ENCODE results near the gene KIF5C. TPM values are rescaled to one million over a fixed set of nuclear protein-coding genes. Genes with fewer than 3 reads are reported as not detected.

The KIF5C gene
- total and polyA plus RNA-seq, 2 experiments from 2014 or later, result 0.11 to 0.19 TPM

GRCh38 chr2:149015501-149015900 is 140.5 kb downstream of the KIF5C start:
- Histone ChIP-seq H3K9me2 (ENCODE audit: insufficient read depth) (no peaks in the 10 kb centered on the region), H4K20me1 (ENCODE audit: insufficient read depth) (no peaks in the 10 kb centered on the region), H3K9ac (no peak overlapping the region), H3K79me2 (ENCODE audit: insufficient read depth) (no peaks in the 10 kb centered on the region), H3K27ac (no peak overlapping the region), H3K4me2 (ENCODE audit: unreplicated experiment) (no peak overlapping the region), H3K27me3 (replicated peaks; ENCODE audit: insufficient read depth) (no peaks in the 10 kb centered on the region), H3K36me3 (ENCODE audit: low read depth) (no peaks in the 10 kb centered on the region), H3F3A (ENCODE audit: insufficient read depth) (no peaks in the 10 kb centered on the region), H3K4me3 (no peak overlapping the region), H2AFZ (no peak overlapping the region), H3K9me3 (ENCODE audit: low read depth) (no peaks in the 10 kb centered on the region), H3K4me1 (ENCODE audit: insufficient read depth) (no peaks in the 10 kb centered on the region)
- TF ChIP-seq EZH2 (IDR thresholded peaks at IDR 0.05; ENCODE audit: insufficient read depth, poor library complexity, severe bottlenecking), result no peak
- TF ChIP-seq EZH2phosphoT487 (IDR thresholded peaks at IDR 0.05; ENCODE audit: insufficient read depth, low read depth), result no peak
- WGBS, 2 experiments (ENCODE audit: low coverage in 1 of 2, low lambda C conversion rate in 2 of 2, missing lambda C conversion rate in 2 of 2), result 83 to 91% methylated on average over 1 of the region's 1 CpG
- DNase-seq, result no peak
- in situ Hi-C loops (cut with MboI), result loop anchor here (5.0 kb wide), 1 partner anchor 547 kb away; no protein-coding TSS in a partner anchor

DNA sequence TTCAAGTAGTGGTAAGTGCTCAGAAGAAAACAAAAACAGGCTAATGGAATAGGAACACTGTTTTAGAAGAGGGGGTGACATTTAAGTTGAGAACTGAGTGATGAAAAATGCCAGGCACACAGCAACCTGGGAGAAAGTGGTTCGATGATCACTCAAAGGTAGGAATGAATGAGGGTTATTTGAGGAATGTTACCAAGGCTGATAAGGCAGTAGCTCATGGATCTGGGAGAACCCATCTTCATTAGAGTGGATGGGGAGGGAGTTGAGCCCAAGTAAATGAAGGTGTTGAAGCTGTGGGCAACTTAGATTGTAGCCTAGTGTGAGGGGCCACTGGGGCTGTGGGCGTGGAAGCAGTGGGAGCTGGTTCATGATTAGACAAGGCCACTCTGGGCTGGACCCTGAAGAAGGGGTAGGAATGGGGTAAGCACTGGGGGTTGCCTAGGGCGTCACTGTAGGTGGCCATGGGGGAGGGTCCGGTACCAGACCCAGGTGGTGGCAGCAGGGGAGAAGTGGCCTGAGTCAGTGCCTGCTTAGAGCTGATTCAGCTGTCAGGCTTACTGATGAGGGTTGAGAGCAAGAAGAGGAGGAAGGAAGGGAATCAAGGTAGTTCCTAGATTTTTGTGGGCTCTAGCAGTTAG is 141.0 kb downstream of the KIF5C start:
- Histone ChIP-seq H3K4me3 (no peak overlapping the region), H3F3A (ENCODE audit: insufficient read depth) (no peaks in the 10 kb centered on the region), H3K4me1 (ENCODE audit: insufficient read depth) (no peaks in the 10 kb centered on the region), H4K20me1 (ENCODE audit: insufficient read depth) (no peaks in the 10 kb centered on the region), H3K9me3 (ENCODE audit: low read depth) (no peaks in the 10 kb centered on the region), H3K9ac (no peak overlapping the region), H3K36me3 (ENCODE audit: low read depth) (no peaks in the 10 kb centered on the region), H3K79me2 (ENCODE audit: insufficient read depth) (no peaks in the 10 kb centered on the region), H2AFZ (no peak overlapping the region), H3K9me2 (ENCODE audit: insufficient read depth) (no peaks in the 10 kb centered on the region), H3K27me3 (replicated peaks; ENCODE audit: insufficient read depth) (no peaks in the 10 kb centered on the region), H3K4me2 (ENCODE audit: unreplicated experiment) (no peak overlapping the region), H3K27ac (no peak overlapping the region)
- no peak for DNase-seq
- TF ChIP-seq EZH2phosphoT487 (IDR thresholded peaks at IDR 0.05; ENCODE audit: insufficient read depth, low read depth), result no peak
- TF ChIP-seq EZH2 (IDR thresholded peaks at IDR 0.05; ENCODE audit: insufficient read depth, poor library complexity, severe bottlenecking), result no peak
- in situ Hi-C loops (cut with MboI), result loop anchor here (5.0 kb wide), 1 partner anchor 546 kb away; no protein-coding TSS in a partner anchor
- WGBS, 2 experiments (ENCODE audit: low coverage in 1 of 2, low lambda C conversion rate in 2 of 2, missing lambda C conversion rate in 2 of 2), result 80 to 85% methylated on average over 4 of the region's 4 CpGs

DNA sequence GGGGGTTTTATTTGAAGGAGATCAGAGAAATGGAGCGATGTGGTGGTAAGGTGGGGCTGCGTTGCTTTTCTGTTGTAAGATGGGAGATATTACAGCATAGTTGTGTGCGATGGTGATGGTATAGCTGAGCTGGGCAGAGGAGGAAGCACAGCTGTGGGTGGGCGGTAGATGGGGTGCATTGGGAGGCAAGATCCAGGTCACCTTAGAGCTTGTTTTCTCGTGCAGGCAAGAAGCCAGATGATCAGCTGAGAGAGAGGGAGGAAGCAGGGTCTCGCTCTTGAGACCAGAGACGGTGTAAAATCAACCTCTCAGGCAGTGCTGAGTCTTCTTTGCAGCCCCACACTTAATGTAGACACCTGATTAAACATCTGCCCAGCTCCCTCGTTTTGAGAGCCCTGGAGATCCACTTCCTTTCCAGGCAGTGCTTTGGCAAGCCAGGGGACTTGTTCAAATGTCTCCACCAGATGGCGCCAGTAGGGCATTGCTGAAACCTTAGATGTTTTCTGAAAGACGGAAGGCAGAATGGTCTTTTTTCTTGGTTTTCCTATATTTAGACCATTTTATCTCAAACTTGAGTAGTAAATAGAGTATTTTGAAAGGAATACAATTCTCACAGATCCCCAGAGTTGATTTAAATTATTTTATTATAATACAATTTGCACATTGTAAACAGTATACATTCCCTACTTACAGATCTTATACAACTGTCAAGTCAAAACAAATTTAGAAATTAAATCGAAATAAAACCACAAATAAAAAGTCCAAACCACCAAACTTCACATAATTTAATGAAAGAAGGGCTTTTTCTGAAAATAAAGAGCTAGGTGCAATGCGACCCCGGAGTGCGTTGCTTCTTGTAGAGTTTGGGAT is 142.3 kb downstream of the KIF5C start:
- Histone ChIP-seq H3F3A (ENCODE audit: insufficient read depth) (no peaks in the 10 kb centered on the region), H3K79me2 (ENCODE audit: insufficient read depth) (no peaks in the 10 kb centered on the region), H3K4me3 (no peak overlapping the region), H3K4me1 (ENCODE audit: insufficient read depth) (no peaks in the 10 kb centered on the region), H3K27me3 (replicated peaks; ENCODE audit: insufficient read depth) (no peaks in the 10 kb centered on the region), H3K9me2 (ENCODE audit: insufficient read depth) (no peaks in the 10 kb centered on the region), H3K9ac (no peak overlapping the region), H4K20me1 (ENCODE audit: insufficient read depth) (no peaks in the 10 kb centered on the region), H3K36me3 (ENCODE audit: low read depth) (no peaks in the 10 kb centered on the region), H2AFZ (no peak overlapping the region), H3K4me2 (ENCODE audit: unreplicated experiment) (no peak overlapping the region), H3K27ac (no peak overlapping the region), H3K9me3 (ENCODE audit: low read depth) (no peaks in the 10 kb centered on the region)
- DNase-seq, result peak; percentile 82
- in situ Hi-C loops (cut with MboI), result loop anchor here (5.0 kb wide), 1 partner anchor 545 kb away; no protein-coding TSS in a partner anchor
- 49 to 50% methylated on average over 14 of the region's 14 CpGs for WGBS, 2 experiments (ENCODE audit: low coverage in 1 of 2, low lambda C conversion rate in 2 of 2, missing lambda C conversion rate in 2 of 2)
- no peak for TF ChIP-seq EZH2phosphoT487 (IDR thresholded peaks at IDR 0.05; ENCODE audit: insufficient read depth, low read depth)
- TF ChIP-seq EZH2 (IDR thresholded peaks at IDR 0.05; ENCODE audit: insufficient read depth, poor library complexity, severe bottlenecking), result no peak

DNA sequence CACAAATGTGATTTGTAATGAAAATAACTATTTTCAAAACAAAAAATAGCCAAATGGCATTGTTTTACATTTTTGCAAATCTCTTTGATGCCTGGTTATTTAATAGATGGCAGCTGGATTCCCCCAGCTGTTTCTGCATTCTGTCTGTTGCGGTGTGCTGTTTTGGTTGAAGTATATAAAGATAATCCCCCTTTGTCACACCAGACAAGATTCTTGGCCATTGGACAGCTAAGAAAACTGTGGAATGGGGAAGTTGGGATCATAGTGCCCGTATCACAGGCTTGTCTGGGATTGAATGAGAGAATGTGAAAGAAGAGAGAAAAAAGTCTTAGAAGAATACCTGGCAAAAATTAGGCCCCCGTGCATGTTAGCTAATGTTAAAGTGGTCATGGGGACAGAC is 144.0 kb downstream of the KIF5C start:
- Histone ChIP-seq H3K4me1 (ENCODE audit: insufficient read depth) (no peaks in the 10 kb centered on the region), H3K27ac (no peak overlapping the region), H3K79me2 (ENCODE audit: insufficient read depth) (no peaks in the 10 kb centered on the region), H3K9me3 (ENCODE audit: low read depth) (no peaks in the 10 kb centered on the region), H3K9me2 (ENCODE audit: insufficient read depth) (no peaks in the 10 kb centered on the region), H3K27me3 (replicated peaks; ENCODE audit: insufficient read depth) (no peaks in the 10 kb centered on the region), H2AFZ (no peak overlapping the region), H3K36me3 (ENCODE audit: low read depth) (no peaks in the 10 kb centered on the region), H3K9ac (no peak overlapping the region), H3K4me2 (ENCODE audit: unreplicated experiment) (no peak overlapping the region), H3F3A (ENCODE audit: insufficient read depth) (no peaks in the 10 kb centered on the region), H3K4me3 (no peak overlapping the region), H4K20me1 (ENCODE audit: insufficient read depth) (no peaks in the 10 kb centered on the region)
- WGBS, 2 experiments (ENCODE audit: low coverage in 1 of 2, low lambda C conversion rate in 2 of 2, missing lambda C conversion rate in 2 of 2), result 68 to 76% methylated on average over 3 of the region's 3 CpGs
- in situ Hi-C loops (cut with MboI), result loop anchor here (5.0 kb wide), 1 partner anchor 543 kb away; no protein-coding TSS in a partner anchor
- no peak for TF ChIP-seq EZH2 (IDR thresholded peaks at IDR 0.05; ENCODE audit: insufficient read depth, poor library complexity, severe bottlenecking)
- TF ChIP-seq EZH2phosphoT487 (IDR thresholded peaks at IDR 0.05; ENCODE audit: insufficient read depth, low read depth), result no peak
- no peak for DNase-seq

Measured in GM23248 (cell line).